Glomerular visceral epithelial cell (primary cell): Measurements from ENCODE around the gene RAB17.

Experiments used
- DNase-seq: peaks from one replicate; pipeline ENCODE4 v3.0.0-alpha.2; 2016; ENCODE audit errors: extremely low spot score

The RAB17 gene

DNA sequence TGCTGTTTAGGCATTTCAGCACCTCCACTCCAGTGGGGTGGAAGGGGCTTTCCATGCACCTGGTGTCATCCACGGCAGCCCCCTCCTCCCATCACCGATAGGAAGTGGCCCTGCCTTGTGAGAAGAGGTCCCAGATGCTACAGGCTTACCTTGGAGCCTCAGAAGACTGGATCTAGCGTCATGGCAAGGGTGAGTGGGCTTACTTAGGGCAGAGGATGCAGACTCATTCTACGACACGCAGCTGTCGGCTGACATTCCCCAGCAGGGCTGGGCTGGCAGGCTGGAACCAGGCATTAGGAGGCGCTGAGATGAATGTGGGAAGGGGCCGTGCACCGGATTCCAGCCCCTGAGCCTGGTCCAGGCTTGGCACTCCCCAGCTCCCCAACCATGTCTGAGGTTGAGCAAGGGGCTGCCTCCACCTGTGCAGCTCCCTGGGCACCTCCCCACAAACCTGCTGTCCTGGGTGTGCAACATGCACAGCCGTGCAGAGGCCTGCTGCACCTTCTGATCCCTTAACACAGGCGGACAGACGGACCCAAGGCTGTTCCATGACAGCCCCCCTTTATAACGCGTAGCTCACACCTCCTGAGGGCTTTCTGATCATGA lies 25.9 kb downstream of the RAB17 start:
- no peak for DNase-seq

DNA sequence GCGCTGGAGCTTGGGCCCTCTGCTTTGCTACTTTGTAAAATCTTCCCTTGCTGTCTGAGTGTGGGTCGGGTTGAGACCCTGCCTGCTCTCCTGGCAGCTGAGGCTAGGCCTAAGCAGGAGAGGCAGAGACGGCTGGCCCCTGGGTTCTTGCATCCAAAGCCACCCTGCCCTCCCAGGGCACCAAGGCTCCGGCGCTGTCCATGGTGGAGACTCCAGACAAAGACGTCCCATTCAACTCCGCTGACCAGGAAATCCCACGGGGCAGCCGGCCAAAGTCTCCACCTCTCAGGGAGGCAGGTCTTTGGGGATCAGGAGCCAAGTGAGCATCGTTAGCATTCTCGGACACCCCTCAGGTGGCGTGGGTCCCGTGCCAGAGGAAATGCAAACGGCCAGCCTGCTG lies 26.7 kb downstream of the RAB17 start:
- peak; percentile 33 for DNase-seq

DNA sequence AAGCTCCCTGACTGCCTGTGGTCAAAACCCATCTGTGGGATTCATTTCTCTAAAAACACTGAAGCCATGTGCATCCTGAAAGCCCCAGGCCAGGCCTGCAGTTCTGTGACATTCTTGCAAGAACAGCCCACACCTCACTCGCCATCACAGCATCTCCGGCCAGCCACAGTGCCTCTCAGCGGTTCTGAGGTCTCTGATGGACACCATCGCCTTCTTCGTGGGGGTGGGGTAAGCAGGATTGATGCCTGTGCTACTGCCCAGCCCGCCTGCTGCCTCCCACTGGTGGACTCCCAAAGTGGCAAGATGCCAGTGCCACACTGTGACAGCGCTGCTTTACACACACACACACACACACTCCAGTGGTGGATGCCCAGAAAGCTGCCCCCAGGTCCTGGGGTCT lies 29.3 kb downstream of the RAB17 start:
- no peak for DNase-seq

DNA sequence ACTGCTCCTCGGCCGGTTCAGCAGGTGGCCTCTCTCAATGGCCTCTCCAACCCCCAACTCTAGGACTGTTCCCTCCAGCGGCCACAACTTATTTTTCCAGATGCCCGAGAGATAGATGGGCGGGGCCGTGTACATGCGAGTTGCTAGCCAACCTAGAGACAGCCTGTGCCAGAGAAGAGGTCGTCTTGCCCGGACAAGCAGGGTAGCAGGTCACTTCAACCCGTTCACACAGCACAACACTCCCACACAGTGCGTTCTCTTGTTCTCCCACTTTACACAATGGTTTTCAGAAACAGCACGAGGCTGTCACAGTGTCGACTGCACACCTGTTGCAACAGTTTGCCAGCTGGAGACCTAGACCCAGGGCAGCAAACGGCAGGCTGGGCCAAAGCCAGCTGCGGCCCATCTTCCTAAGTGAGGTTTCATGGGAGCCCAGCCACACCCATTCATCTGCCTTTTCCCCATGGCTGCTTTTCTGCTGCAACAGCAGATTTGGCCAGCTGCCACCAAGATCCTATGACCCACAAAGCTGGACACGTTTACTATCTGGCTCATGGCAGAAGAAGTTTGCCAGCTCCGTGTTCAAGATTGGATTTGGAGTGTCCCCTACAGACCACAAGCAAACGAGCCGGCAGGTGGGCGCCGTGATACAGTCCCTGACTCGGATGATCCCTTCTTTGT lies 31.4 kb downstream of the RAB17 start:
- peak; percentile 96 for DNase-seq

DNA sequence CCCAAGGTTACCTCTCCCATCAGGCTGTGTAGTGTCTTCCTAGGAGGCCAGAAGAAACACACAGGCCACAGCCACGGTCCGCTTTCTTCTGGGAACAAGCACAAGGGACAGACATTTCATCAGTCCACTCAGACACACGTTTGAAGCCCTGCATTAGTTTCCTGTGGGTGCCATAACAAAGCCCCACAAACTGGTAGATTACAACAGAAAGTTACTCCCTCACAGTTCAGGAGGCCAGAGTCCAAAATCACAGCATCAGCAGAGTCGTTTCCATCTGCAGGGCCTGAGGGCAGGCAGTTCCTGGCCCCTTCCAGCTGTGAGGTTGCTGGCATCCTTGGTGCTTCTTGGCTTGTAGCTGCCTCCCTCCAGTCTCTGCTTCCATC lies 32.9 kb downstream of the RAB17 start:
- DNase-seq: no peak

DNA sequence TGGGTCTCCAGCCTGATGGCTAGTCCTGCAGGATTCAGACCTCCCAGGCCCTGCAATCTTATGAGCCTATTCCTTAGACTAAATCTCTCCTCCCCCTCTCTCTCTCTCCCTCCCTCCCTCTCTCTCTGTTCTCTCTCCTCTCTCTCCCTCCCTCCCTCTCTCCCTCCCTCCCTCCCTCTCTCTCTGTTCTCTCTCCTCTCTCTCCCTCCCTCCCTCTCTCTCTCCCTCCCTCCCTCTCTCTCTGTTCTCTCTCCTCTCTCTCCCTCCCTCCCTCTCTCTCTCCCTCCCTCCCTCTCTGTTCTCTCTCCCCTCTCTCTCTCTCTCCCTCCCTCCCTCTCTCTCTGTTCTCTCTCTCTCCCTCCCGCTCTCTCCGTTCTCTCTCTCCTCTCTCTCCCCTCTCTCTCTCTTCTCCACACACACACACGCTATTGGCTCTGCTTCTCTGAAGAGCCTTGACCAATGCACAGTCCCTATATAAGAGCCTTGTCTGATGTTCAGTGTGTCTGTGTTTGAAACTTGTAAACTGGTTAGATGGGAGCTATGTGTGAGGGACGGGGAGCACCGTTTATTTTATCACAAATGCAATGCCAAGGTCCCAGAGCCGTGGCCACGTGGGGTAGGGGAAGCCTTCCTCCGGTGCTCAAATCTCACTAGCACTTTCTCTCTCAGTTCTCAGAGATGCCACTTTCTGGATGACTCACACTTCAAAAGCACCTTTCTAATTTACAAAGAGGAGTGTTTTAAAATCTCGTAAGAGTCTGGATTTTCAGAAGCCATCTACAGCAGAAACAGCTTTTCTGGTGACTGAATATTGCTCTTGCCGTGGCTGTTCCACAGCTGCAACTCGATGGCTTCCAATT lies 33.5 kb downstream of the RAB17 start:
- DNase-seq: no peak

DNA sequence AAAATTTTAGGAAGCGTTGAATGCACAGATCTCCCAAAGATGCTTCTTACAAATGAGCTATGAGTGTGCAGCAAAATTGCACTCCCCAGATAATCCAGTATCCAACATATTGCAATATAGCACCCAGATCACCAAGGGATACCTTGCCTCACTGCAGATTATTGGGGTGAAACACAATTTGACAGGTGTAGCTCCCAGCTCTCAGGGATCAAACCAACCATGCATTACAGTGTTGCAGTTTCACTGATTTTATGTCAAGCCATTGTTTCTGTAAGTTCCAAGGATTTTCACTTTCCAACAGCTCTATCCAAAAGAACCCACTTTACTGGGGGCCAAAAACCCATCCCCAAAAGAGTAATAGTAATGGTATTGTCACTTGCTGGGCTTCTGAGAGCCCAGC lies 35.0 kb downstream of the RAB17 start:
- DNase-seq: no peak

DNA sequence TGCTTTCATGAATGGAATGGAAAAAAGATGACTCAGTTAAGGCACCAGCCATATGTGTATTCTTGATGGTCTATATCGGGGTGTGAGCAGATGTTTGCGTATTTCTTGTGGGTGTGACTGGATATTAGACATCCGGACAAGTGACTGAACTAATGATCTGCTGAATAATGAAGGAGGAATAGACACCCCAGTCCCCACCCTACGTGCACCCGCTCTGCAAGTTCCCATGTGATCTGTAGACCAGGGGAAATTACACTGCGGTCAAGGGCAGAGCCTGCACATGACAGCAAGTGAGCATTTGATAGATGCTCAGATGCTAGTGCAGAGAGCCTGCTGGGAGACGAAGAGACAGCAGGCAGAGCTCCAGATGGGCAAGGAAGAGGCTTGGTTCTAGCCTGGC lies 36.6 kb downstream of the RAB17 start:
- no peak for DNase-seq

DNA sequence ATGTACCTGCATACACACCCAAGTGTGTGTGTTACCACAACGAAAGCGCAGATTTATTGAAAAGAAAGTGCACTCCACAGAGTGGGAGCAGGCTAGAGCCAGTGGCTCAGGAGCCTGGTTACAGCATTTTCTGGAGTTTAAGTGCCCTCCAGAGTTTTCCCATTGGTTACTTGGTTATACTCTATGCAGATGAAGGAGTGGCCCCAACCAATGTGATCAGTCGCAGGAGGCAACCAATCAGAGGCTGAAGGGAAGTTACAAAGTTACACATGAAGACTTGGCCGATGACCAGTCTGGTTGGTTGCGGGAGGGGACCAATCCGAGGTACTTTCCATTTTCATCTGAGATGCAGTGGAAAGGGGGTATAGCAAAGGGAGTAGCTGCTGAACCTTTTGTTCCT lies 37.6 kb downstream of the RAB17 start:
- DNase-seq: no peak

DNA sequence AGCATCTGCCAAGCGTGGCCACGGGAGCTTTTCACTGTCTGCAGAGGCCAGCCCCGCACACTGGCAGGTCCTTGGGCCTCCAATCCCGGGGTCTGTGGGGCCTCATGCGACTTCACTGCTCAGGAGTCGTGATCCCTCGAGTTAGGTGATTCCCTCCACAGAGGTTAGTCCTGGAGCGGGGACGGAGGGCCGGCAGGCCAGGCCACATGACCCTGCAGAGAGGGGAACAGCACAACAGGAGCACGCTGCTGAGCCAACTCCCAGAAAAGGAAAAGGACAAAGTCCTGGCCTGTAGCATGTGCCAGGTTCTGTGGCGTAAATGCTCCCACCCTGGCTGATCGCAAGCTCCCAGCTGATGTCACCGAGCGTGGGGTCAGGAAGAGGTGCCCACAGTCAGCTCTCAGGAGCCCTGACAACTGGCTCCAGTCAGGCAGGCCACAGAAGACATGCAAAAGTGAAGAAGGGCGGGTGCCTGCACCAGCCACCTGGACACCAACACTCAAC lies 39.4 kb downstream of the RAB17 start:
- no peak for DNase-seq

DNA sequence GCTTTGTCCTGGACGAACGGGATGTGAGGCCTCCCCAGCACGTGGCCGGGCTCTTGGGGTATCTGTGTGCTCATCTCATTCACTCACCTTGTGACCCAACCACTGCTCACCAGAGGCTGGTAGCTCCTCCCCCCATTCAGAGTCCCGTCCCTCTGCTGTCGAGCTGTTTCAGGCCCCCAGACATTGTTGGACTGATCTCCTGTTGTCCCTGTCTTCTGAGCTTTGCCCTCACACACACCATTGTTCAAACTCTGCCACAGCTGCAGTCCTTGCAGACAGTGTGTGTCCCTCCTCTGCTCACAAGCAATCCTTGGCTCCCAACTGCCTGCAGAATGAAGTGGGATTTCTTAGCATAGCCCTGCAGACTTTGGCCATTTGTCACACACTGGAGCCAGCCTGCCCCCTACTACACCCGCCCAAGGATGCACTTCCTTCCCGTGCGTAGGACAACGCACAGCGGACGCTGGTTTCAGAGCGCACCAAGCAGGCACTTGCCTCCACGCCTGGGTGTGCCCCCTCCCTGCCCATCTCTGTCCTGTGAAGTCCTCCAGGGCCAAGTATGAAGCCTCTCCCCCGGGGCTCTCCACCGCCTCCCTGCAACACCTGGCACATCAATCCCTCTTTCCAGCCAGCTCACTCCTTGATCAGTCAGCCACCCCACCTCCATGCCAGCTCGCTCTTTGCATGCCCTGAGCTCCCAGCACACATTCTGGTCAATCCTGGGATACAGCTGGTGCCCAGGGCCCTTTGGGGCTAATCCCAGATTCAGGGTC lies 40.7 kb downstream of the RAB17 start:
- no peak for DNase-seq

DNA sequence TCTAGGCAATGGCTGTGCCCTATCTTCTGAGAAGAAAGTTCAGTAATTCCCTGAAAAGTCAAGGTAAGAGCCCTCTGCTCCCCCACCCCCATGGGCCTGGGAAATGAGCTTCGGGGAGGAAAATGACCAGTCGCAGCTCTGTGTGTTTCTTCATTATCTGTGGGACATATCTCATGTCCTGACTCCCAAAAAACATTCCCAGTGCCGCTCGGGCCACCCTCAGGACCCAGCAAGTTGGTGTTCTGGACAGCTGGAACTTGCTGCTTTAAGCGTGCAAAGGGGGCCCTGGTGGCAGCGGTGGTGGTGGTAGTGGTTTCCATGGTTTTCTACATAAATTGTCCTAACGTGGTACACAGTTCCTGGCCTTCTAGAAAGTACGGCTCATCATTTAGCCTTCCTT lies 41.3 kb downstream of the RAB17 start:
- no peak for DNase-seq

DNA sequence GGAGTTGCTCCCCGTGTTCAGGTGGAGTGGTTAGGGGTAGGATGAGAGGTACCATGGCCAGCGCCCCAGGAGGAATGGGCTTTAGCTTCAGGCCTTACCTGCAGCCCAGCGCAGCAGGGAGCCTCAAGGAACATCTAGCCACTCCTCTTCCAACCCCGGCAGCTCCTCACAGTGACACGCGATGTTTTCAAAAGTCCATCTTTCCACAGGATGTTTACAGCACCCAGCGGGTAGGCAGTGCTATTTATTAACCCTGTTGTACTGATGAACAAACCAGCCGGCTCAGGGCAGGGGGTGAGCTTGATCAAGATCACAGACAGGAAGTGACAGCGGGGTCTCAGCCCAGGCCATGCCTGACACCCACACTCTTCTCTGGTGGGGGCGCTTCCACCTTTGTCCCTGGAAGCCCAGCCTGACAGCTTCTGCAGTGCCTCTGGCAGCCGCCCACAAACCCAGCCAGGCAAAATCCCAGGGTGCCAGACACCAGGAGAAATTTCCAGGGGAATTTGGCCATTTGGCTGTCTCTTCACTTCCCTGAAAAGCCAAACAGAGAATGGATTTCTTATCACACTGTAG lies 42.6 kb downstream of the RAB17 start:
- no peak for DNase-seq

DNA sequence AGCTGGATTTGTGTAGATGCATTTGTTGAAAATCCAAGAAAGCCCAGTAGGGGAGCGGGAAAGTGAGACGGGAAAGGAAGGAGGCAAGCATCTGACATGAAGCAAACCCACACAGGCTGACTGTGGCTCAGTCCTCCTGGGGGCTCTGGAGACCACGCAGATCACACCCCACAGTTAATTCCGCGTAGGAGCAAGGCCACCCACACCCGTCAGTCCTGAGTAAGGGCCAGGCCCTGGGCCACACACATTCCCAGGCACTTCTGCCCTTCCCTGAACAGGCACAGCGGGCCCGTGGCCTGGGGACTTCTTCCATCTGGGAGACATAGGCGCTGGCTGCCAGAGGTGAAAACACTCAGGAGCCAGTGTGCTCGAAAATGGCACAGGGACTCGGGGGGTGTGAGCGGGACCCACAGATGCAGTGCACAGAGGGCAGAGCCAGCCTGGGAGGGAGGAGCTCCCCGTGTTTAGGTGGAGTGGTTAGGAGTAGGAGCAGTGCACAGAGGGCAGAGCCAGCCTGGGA lies 43.6 kb downstream of the RAB17 start:
- no peak for DNase-seq

DNA sequence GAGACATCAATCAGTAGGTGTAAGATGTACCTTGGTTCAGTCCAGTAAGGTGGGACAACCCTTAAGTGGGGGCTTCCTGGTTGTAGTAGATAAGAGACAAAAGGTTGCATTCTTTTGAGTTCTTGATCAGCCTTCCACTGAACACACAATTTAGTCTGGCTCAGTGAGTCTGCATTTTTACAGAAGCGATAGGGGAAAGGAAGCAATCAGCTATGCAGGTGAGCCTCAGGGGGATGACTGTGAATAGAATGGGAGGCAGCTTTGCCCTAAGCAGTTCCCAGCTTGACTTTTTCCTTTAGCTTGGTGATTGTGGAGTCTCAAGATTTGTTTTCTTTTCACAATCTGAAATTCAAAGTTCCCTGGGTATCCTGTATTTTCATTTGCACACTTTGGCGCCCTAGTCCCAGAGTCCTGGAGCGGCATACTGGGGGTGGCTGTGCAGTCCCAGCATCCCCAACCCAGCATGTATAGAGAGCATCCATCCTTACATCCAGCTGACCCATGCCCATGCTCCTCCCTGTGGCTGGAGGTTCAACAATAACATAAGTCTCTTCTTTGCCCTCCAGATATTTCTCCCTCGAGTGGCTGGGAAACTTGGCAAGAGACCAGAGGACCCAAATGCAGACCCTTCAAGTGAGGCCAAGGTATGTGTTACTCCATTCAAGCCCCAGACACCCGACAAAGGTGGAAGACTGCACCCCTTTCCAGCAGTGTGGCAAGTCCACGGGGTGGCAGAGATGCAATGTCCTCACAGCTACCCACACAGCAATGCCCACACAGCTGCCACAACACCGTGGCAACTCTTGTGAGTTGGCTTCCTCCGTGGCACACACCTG lies 44.3 kb downstream of the RAB17 start:
- no peak for DNase-seq

DNA sequence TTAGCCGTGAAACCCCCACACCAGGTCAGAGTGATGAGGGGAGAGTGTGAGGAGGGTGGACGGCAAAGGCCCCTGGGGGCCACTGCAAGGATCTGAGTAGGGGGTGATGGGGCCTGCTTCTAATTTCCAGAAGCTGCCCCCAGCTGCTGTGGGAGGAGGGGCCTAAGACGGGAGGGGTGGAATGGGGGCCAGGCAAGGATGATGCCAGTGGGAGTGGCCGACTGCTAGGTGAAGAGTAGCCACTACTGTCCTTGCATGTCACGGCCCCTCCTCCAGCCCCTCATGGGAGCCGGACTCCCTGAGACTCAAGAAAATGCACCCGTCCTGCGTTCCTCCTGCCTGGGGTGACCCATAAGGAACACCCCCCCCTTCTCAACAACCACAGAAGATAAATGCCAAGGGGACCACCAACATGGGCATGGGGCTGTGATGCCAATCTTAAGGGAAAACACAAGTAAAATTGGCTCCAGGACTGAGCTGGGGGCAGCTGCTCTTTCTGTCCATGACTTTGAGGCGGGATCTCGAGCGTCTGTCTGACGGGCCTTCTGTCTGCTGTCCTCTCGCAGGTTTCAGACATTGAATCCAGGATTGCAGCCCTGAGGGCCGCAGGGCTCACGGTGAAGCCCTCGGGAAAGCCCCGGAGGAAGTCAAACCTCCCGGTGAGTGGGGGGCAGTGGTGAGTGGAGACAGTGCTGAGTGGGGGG lies 48.4 kb downstream of the RAB17 start:
- no peak for DNase-seq

DNA sequence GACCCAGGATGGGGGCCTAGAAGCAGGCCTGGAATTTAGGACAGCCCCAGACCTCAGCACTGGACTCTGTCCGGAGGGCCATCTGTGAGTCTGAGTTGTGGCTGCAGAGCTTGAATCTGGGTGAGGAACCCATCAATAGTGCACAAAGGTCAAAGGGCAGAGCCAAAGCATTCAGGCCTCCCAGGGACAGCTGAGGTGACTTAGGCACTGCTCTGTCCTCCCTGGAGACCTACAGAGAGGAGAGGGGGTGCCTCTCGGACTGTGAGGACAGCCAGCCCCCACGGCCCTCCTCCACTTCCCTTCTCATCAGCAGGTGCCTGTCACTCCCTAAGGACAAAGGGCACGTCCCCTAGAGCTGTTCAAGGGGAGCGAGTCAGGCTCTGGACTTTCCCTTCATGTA lies 49.3 kb downstream of the RAB17 start:
- no peak for DNase-seq

DNA sequence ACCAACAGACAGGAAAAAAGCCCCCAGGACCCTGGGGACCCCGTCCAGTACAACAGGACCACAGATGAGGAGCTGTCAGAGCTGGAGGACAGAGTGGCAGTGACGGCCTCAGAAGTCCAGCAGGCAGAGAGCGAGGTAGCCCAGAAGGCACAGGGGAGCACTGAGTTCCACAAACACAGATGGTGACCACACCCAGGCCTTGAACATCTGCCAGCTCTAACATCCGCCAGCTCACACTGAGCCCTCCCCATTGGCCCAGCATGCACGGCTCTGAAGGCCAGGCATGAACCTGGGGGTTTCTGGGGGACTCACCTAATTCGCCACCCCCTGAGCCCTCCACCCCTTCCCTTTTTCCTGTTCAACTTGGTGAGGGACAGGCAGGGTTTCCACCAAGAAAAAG lies 49.7 kb downstream of the RAB17 start:
- no peak for DNase-seq

DNA sequence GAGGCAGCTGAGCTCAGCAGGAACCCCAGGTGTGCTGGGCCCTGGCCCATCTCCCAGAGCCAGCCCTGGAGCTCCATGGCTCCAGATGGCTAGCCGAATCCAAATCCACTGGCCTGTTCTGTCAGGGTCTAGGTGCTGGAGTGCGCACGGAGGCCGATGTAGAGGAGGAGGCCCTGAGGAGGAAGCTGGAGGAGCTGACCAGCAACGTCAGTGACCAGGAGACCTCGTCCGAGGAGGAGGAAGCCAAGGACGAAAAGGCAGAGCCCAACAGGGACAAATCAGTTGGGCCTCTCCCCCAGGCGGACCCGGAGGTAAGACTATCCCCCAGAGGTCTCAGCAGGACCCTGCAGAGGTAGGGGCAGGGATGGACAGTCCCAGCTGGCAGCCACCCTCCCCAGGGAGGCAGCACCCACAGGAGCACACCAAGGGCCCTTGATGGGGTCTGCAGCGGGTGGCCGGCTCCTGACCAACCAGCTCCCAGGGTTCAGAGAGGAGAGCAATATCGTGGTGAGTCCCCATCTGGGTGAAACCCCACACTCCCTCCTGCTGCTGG lies 50.2 kb downstream of the RAB17 start:
- DNase-seq: no peak

DNA sequence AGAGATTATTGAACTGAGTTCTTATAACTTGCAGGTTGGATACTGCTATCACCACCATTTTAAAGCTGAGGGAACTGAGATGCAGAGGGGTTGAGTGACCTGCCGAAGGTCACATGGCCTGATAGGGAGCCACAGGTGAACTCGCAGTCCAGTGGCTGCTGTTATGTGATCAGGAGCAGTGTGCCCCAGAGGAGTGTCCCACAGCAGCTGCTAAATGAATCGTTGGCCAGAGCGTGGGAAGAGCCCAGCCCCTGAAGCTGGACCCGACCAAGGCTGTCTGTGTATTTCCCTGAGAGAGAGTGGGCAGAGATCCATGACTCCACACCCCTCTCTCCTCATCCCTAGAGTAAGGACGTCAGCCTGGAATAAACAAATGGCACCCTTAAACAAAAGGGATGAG lies 50.9 kb downstream of the RAB17 start:
- no peak for DNase-seq
